ENCODE data around the gene UBN1. TPM values are rescaled to one million over a fixed set of nuclear protein-coding genes. Genes with fewer than 3 reads are reported as not detected.

The UBN1 gene
- total and polyA plus RNA-seq, 4 donors, result 7.3 to 19.7 (median 14.2) TPM

GRCh38 chr16:4860727-4861342, 13.6 kb downstream of the UBN1 start:
- TF ChIP-seq FOXA2 (IDR thresholded peaks at IDR 0.05), result no peak
- TF ChIP-seq SP1 (IDR thresholded peaks at IDR 0.05), result no peak
- TF ChIP-seq FOXA1 (IDR thresholded peaks at IDR 0.05), result no peak
- TF ChIP-seq ATF3 (IDR thresholded peaks at IDR 0.05), result no peak
- no peak for TF ChIP-seq ZBTB33 (IDR thresholded peaks at IDR 0.05)
- no peak for TF ChIP-seq HNF4G (IDR thresholded peaks at IDR 0.05)
- TF ChIP-seq CTCF (IDR thresholded peaks at IDR 0.05; ENCODE audit: low read depth, low read length, missing input control), result no peak
- TF ChIP-seq RXRA (IDR thresholded peaks at IDR 0.05), result no peak
- no peak for TF ChIP-seq TAF1 (conservative IDR thresholded peaks at IDR 0.05)
- no peak for TF ChIP-seq EGR1 (IDR thresholded peaks at IDR 0.05; ENCODE audit: low read depth in 2 of 2)
- TF ChIP-seq NR2F2 (IDR thresholded peaks at IDR 0.05), result no peak
- Histone ChIP-seq H3K36me3 (ENCODE audit: control insufficient read depth in 4 of 4, insufficient read depth in 3 of 4, low read depth in 1 of 4, low read length in 3 of 4) (peaks cover 11 to 56% (median 44%) of the 10 kb centered on the region in 4 donors), H3K9ac (ENCODE audit: low read depth in 1 of 2, low read length in 2 of 2) (no peak overlapping the region), H3K4me1 (ENCODE audit: control insufficient read depth in 4 of 4, insufficient read depth in 4 of 4, low read length in 3 of 4) (peaks cover 3 to 16% (median 7%) of the 10 kb centered on the region in 4 donors), H3K27me3 (ENCODE audit: control insufficient read depth in 4 of 4, insufficient read depth in 4 of 4, low read length in 3 of 4) (no peaks in the 10 kb centered on the region), H3K9me3 (ENCODE audit: control insufficient read depth in 4 of 4, low read length in 3 of 4) (no peaks in the 10 kb centered on the region), H3K4me3 (ENCODE audit: low read depth in 1 of 3, low read length in 3 of 3) (no peak overlapping the region), H3K27ac (ENCODE audit: low read depth in 1 of 2, low read length in 2 of 2) (no peak overlapping the region)
- no peak for DNase-seq (ENCODE audit: low spot score)
- WGBS, result 95% methylated on average over 14 of the region's 14 CpGs

GRCh38 chr16:4862639-4863038, 15.4 kb downstream of the UBN1 start:
- TF ChIP-seq YY1 (IDR thresholded peaks at IDR 0.05), result peak; percentile 55
- TF ChIP-seq HNF4A (conservative IDR thresholded peaks at IDR 0.05), result peak; percentile 53 to 70
- peak; percentile 68 for TF ChIP-seq ATF3 (IDR thresholded peaks at IDR 0.05)
- peak in 1 of 2 donors; percentile 41 for TF ChIP-seq RAD21 (IDR thresholded peaks at IDR 0.05)
- TF ChIP-seq JUND (IDR thresholded peaks at IDR 0.05), result peak; percentile 62 to 83
- no peak for TF ChIP-seq NR2F2 (IDR thresholded peaks at IDR 0.05)
- TF ChIP-seq RXRA (IDR thresholded peaks at IDR 0.05), result peak; percentile 76 to 78
- peak; percentile 8 for TF ChIP-seq HNF4G (IDR thresholded peaks at IDR 0.05)
- TF ChIP-seq MAX (IDR thresholded peaks at IDR 0.05), result peak; percentile 62
- peak; percentile 90 for TF ChIP-seq FOXA1 (IDR thresholded peaks at IDR 0.05)
- TF ChIP-seq FOXA2 (IDR thresholded peaks at IDR 0.05), result peak; percentile 98
- peak; percentile 70 for TF ChIP-seq SP1 (IDR thresholded peaks at IDR 0.05)
- TF ChIP-seq GABPA (IDR thresholded peaks at IDR 0.05 in 1 of 2, conservative IDR thresholded peaks at IDR 0.05 in 1 of 2), result peak; percentile 52 to 70
- no peak for TF ChIP-seq ZBTB33 (IDR thresholded peaks at IDR 0.05)
- TF ChIP-seq CTCF (IDR thresholded peaks at IDR 0.05; ENCODE audit: low read depth, low read length, missing input control), result no peak
- H3K4me3 ChIP-seq (ENCODE audit: low read depth in 1 of 3, low read length in 3 of 3), result no peak overlapping the region
- 29% methylated on average over 5 of the region's 5 CpGs for WGBS
- peak overlapping the region; percentile 64 to 74 for H3K27ac ChIP-seq (ENCODE audit: low read depth in 1 of 2, low read length in 2 of 2)
- no peaks in the 10 kb centered on the region for H3K9me3 ChIP-seq (ENCODE audit: control insufficient read depth in 4 of 4, low read length in 3 of 4)
- H3K9ac ChIP-seq (ENCODE audit: low read depth in 1 of 2, low read length in 2 of 2), result no peak overlapping the region
- H3K27me3 ChIP-seq (ENCODE audit: control insufficient read depth in 4 of 4, insufficient read depth in 4 of 4, low read length in 3 of 4), result no peaks in the 10 kb centered on the region
- peaks cover 11 to 50% (median 40%) of the 10 kb centered on the region in 4 donors for H3K36me3 ChIP-seq (ENCODE audit: control insufficient read depth in 4 of 4, insufficient read depth in 3 of 4, low read depth in 1 of 4, low read length in 3 of 4)
- peaks cover 5 to 23% (median 11%) of the 10 kb centered on the region in 4 donors for H3K4me1 ChIP-seq (ENCODE audit: control insufficient read depth in 4 of 4, insufficient read depth in 4 of 4, low read length in 3 of 4)
- DNase-seq (ENCODE audit: low spot score), result no peak

Measured in liver (tissue), 9 donors.